Fibroblast of lung (primary cell): ENCODE measurements around the gene ZNF641.

Experiments used
- CTCF ChIP-seq, 2 donors: IDR thresholded peaks in 1 of 2; conservative IDR thresholded peaks in 1 of 2; 1 replicate in 1 of 2; 2 replicates in 1 of 2; pipeline ENCODE4 v1.5.1; 2011 to 2012; ENCODE audit warnings: low read length in 2 of 2, control low read depth in 1 of 2, inconsistent platforms in 1 of 2, low read depth in 1 of 2, mild to moderate bottlenecking in 1 of 2
- EZH2 ChIP-seq: IDR thresholded peaks from 2 replicates; pipeline ENCODE4 v1.5.1; 2012; ENCODE audit warnings: low read length, control low read depth, mild to moderate bottlenecking; ENCODE audit errors: missing control alignments

DNA sequence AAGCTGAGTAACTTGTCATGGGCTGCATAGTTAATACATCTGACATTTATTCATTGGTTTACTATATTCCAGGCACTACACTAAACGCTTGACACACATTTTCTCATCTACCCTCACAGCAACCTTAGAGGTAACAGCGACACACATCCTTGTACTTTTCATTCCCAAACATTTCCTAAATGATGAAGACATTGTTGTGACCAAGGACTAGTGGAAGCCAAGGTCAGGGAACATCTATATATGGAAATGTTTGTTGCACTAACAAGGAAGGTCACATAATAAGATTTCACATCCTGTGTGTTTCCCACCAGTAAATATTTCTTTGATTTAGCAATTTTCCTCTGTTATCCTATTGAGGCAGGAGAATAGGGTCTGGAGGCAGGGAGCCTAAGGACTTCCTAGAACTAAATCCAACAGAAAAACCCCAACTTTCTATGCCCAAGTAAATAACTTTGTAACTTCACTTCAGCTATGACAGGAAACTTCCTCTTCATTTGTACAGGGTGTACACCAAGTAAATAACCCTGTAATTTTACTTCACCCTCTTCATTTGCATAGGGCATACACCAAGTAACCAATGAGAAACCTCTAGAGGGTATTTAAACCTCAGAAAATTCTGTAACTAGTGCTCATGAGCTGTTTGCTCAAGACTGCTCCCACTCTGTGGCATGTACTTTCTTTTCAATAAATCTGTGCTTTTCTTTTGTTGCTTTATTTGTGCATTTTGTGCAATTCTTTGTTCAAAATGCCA lies 48.4 kb downstream of the ZNF641 start:
- TF ChIP-seq EZH2 (no peak), CTCF (conservative IDR thresholded peaks at IDR 0.05 in 1 of 2, IDR thresholded peaks at IDR 0.05 in 1 of 2; ENCODE audit: low read depth in 1 of 2, low read length in 2 of 2) (no peak)
